Type B pancreatic cell (in vitro differentiated cells): ENCODE measurements around the gene AGXT. TPM values are rescaled to one million over a fixed set of nuclear protein-coding genes. Genes with fewer than 3 reads are reported as not detected.
A peak's percentile ranks its signal among the peaks of the same experiment; 100 is the strongest.

Experiments used
- DNase-seq: peaks from one replicate; pipeline ENCODE4 v3.0.0; 2021; ENCODE audit warnings: mixed read lengths; ENCODE audit not compliant: unreplicated experiment; ENCODE audit errors: extremely low spot score
- H3K27ac Mint-ChIP-seq: 2 replicates; pipeline ENCODE4 v1.8.0; 2021; ENCODE audit warnings: mild to moderate bottlenecking, mixed read lengths
- H3K27me3 Mint-ChIP-seq: 2 replicates; pipeline ENCODE4 v1.8.0; 2021; ENCODE audit warnings: mixed read lengths
- H3K36me3 Mint-ChIP-seq: 2 replicates; pipeline ENCODE4 v1.8.0; 2021; ENCODE audit warnings: mixed read lengths
- H3K4me1 Mint-ChIP-seq: one replicate; pipeline ENCODE4 v1.8.0; 2021; ENCODE audit warnings: mixed read lengths; ENCODE audit not compliant: unreplicated experiment
- H3K4me3 Mint-ChIP-seq: 2 replicates; pipeline ENCODE4 v1.8.0; 2021; ENCODE audit warnings: mild to moderate bottlenecking, mixed read lengths
- H3K9me3 Mint-ChIP-seq: 2 replicates; pipeline ENCODE4 v1.8.0; 2021; ENCODE audit warnings: mixed read lengths
- CTCF ChIP-seq: fragments of 200-600 bp; sonication (generic); conservative IDR thresholded peaks from 2 replicates; pipeline ENCODE4 v1.5.0; 2021; ENCODE audit warnings: antibody characterized with exemption, mild to moderate bottlenecking
- total RNA-seq: library from RNA; stranded (reverse); gene quantifications from 2 replicates; pipeline ENCODE4 v1.2.1, GENCODE V29; 2021; ENCODE audit warnings: low replicate concordance

AGXT gene
- total RNA-seq, 1 donor from 2014 or later = 0.51 TPM

DNA sequence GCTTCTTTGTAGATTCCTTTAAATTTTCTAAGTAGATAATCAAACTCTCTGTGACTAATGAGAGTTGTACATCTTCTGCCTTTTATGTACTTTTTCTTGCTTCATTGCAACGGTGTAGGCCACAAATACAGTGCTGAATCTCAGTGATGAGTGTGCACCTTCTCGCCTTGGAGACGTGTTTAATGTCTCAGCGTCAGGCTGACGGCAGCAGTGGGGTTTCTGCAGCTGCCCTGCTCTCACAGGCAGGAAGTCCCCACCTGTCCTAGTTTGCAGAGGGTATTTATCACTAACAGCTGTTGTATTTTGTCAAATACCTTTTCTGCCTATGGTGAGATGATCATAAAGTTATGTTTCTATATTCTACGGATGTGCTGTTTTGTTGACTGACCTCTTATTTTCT is 13.3 kb downstream of the AGXT start:
- H3K4me3 Mint-ChIP-seq = no peak overlapping the region

GRCh38 chr2:240884221-240884620 is 15.6 kb downstream of the AGXT start:
- no peak for TF ChIP-seq CTCF
- Mint-ChIP-seq H3K36me3 (peaks cover 5% of the 10 kb centered on the region), H3K27ac (no peak overlapping the region), H3K4me3 (no peak overlapping the region), H3K4me1 (peaks cover 5% of the 10 kb centered on the region), H3K9me3 (no peaks in the 10 kb centered on the region), H3K27me3 (no peaks in the 10 kb centered on the region)
- no peak for DNase-seq

More for the DNA sequence above, 13.3 kb downstream of the AGXT start:
- Mint-ChIP-seq H3K27ac (peak overlapping the region; percentile 30), H3K36me3 (peaks cover 5% of the 10 kb centered on the region), H3K27me3 (no peaks in the 10 kb centered on the region), H3K9me3 (no peaks in the 10 kb centered on the region), H3K4me1 (peaks cover 5% of the 10 kb centered on the region)
- DNase-seq = no peak
- TF ChIP-seq CTCF = no peak

DNA sequence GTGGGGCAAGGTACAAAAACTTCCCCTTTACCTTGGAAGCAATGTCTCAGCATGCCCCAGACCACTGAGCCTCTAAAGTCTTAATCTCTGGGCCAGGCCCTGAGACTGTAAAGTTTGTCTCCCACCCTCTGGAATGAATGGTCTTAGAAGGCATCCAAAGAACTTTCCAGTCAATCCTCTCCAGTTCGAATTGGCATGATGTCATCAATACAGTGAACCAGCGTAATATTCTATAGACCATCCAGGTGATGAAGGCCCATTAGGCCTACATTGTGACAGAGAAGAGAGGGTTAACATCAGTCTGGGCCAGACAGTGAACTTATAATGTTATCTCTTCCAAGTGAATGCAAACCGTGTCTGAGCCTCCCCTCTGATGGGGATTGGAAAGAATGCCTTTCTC is 16.1 kb downstream of the AGXT start:
- H3K4me1 Mint-ChIP-seq = peaks cover 5% of the 10 kb centered on the region
- H3K4me3 Mint-ChIP-seq = no peak overlapping the region
- H3K36me3 Mint-ChIP-seq = peaks cover 5% of the 10 kb centered on the region
- H3K27ac Mint-ChIP-seq = no peak overlapping the region
- TF ChIP-seq CTCF = no peak
- H3K27me3 Mint-ChIP-seq = no peaks in the 10 kb centered on the region
- H3K9me3 Mint-ChIP-seq = no peaks in the 10 kb centered on the region
- no peak for DNase-seq

- no peak for DNase-seq
- Mint-ChIP-seq H3K27me3 (no peaks in the 10 kb centered on the region), H3K4me3 (no peak overlapping the region), H3K9me3 (no peaks in the 10 kb centered on the region), H3K36me3 (peaks cover 5% of the 10 kb centered on the region), H3K27ac (peak overlapping the region; percentile 61), H3K4me1 (peaks cover 5% of the 10 kb centered on the region)
- no peak for TF ChIP-seq CTCF
Observed at GRCh38 chr2:240885566-240885965, 16.9 kb downstream of the AGXT start.

DNA sequence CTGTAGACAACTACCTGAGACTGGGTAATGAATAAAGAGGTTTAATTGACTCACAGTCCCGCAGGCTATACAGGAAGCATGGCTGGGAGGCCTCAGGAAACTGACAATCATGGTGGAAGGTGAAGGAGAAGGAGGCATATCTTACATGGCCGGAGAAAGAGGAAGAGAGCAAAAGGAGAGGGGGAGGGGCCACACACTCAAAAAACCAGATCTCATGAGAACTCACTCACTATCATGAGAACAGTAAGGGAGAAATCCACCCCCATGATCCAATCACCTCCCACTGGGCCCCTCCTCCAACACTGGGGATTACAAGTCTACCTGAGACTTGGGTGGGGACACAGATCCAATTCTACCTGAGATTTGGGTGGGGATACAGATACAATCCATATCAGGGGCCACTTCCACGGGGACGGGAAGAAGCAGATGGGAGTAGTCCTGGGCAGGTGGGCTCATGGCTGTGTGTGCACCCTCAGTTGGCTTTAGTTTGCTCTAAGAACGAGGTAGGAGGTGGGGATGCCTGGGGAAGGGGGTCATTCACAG is 17.5 kb downstream of the AGXT start:
- no peak for DNase-seq
- no peak for TF ChIP-seq CTCF
- Mint-ChIP-seq H3K36me3 (peaks cover 5% of the 10 kb centered on the region), H3K4me1 (peaks cover 5% of the 10 kb centered on the region), H3K27me3 (no peaks in the 10 kb centered on the region), H3K9me3 (no peaks in the 10 kb centered on the region), H3K27ac (peak overlapping the region; percentile 61), H3K4me3 (peak overlapping the region; percentile 20)
